Brain microvascular endothelial cell (primary cell): ENCODE measurements around the gene IFNLR1.
A peak's percentile ranks its signal among the peaks of the same experiment; 100 is the strongest.

ENCODE experiments used
- DNase-seq: peaks from one replicate; pipeline ENCODE4 v3.0.0-alpha.2; 2020
- H3K27ac ChIP-seq: fragments of 250-450 bp; sonication (Bioruptor Pico); 2 replicates; pipeline ENCODE4 v1.5.1; 2020; ENCODE audit warnings: mild to moderate bottlenecking, moderate library complexity
- H3K27me3 ChIP-seq: fragments of 250-450 bp; sonication (Bioruptor Pico); replicated peaks from 2 replicates; pipeline ENCODE4 v1.5.1; 2020; ENCODE audit warnings: mild to moderate bottlenecking
- H3K36me3 ChIP-seq: fragments of 250-450 bp; sonication (Bioruptor Pico); replicated peaks from 2 replicates; pipeline ENCODE4 v1.5.1; 2020; ENCODE audit warnings: mild to moderate bottlenecking
- H3K4me3 ChIP-seq: 2 replicates; pipeline ENCODE4 v1.5.1; 2011; ENCODE audit warnings: low read depth, mild to moderate bottlenecking, control low read depth, low read length, moderate library complexity
- CTCF ChIP-seq: IDR thresholded peaks from 2 replicates; pipeline ENCODE4 v1.5.1; 2011; ENCODE audit warnings: low read depth, mild to moderate bottlenecking, moderate library complexity, low read length, control low read depth, inconsistent platforms; ENCODE audit errors: missing control alignments
- in situ Hi-C: cut with HindIII; loops from 2 replicates; pipeline ENCODE4 v1.10.0; 2017; ENCODE audit warnings: low sequenced_read_pairs, low pct_ligation_motif_present

Gene IFNLR1

DNA sequence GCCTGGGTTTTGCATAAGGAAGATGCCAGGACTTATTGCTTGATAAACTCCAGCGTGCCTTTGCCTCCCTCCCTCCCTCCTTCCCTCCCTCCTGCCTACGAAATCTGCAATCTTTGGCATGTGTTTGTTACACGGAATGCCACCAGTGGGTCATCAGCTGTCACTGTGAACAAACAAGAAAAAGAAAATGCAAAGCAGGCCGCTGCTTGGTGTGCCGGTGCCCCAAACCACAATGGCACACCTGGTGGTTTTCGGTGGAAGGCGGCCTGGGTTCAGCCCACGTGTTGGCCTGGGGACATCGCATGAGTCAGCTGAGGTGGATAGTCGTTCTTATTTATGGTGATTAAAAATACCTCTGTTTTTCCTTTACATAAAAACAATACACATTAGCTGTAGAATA is 16.3 kb upstream of the IFNLR1 start:
- TF ChIP-seq CTCF = no peak
- Histone ChIP-seq H3K27ac (no peak overlapping the region), H3K36me3 (no peaks in the 10 kb centered on the region), H3K27me3 (peaks cover 3% of the 10 kb centered on the region), H3K4me3 (no peak overlapping the region)
- DNase-seq = no peak
- in situ Hi-C loops = no loop called here

- in situ Hi-C loops = no loop called here
- no peak for DNase-seq
- peaks cover 3% of the 10 kb centered on the region for H3K27me3 ChIP-seq
- no peak overlapping the region for H3K27ac ChIP-seq
- no peak overlapping the region for H3K4me3 ChIP-seq
- no peaks in the 10 kb centered on the region for H3K36me3 ChIP-seq
- TF ChIP-seq CTCF = no peak
Measured at GRCh38 chr1:24202987-24203386, 15.9 kb upstream of the IFNLR1 start.

- no peak overlapping the region for H3K27ac ChIP-seq
- no peaks in the 10 kb centered on the region for H3K36me3 ChIP-seq
- TF ChIP-seq CTCF = no peak
- H3K27me3 ChIP-seq = peaks cover 3% of the 10 kb centered on the region
- H3K4me3 ChIP-seq = no peak overlapping the region
- DNase-seq = no peak
- in situ Hi-C loops = no loop called here
Measured at GRCh38 chr1:24202556-24202955, 15.5 kb upstream of the IFNLR1 start.

GRCh38 chr1:24201941-24202440 is 14.9 kb upstream of the IFNLR1 start:
- H3K36me3 ChIP-seq = no peaks in the 10 kb centered on the region
- peaks cover 3% of the 10 kb centered on the region for H3K27me3 ChIP-seq
- no peak overlapping the region for H3K27ac ChIP-seq
- H3K4me3 ChIP-seq = no peak overlapping the region
- peak; percentile 85 for TF ChIP-seq CTCF
- peak; percentile 87 for DNase-seq
- in situ Hi-C loops = no loop called here

DNA sequence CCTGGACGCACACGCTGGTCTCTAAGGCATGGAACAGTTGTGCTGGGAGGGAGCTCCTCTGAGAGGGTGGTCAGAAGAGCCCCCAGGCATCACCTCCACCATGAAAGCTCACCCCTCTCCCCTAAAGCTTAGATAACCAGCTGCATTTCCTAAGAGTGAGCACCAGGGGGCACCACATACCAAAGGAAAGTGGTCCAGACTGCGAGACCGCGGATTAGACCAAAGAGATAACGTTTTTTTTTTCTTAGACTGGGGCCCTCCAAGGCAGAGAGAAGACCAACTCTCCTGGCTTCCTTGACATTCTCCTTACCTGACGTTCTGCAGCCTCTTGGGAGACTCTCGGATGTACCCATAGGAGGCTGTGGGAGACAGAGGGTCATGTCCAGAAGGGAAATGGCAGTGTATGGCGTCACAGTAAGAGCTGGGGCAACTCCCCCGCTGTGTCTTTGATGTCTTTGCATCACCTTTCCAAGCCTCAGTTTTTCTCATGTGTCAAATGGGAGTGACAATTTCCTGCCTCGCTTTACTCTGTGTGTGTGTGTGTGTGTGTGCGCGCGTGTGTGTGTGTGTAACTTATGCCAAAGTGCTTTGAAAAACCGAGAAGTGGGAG is 12.3 kb upstream of the IFNLR1 start:
- Histone ChIP-seq H3K4me3 (no peak overlapping the region), H3K27ac (no peak overlapping the region), H3K36me3 (no peaks in the 10 kb centered on the region), H3K27me3 (no peaks in the 10 kb centered on the region)
- in situ Hi-C loops = loop anchor here (10.0 kb wide), 1 partner anchor 195 kb away; no protein-coding TSS in a partner anchor
- TF ChIP-seq CTCF = peak; percentile 88
- peak; percentile 34 for DNase-seq

GRCh38 chr1:24198766-24199165 is 11.7 kb upstream of the IFNLR1 start:
- no peaks in the 10 kb centered on the region for H3K27me3 ChIP-seq
- DNase-seq = no peak
- no peak for TF ChIP-seq CTCF
- no peaks in the 10 kb centered on the region for H3K36me3 ChIP-seq
- H3K4me3 ChIP-seq = no peak overlapping the region
- no peak overlapping the region for H3K27ac ChIP-seq
- in situ Hi-C loops = loop anchor here (10.0 kb wide), 1 partner anchor 196 kb away; no protein-coding TSS in a partner anchor
